Stimulated activated naive B cell treated with anti-CD40 and anti-IgM and Interleukin-4, amounts not matched to agents 10 μg/mL and 1 μg/mL and 100 μg/mL, for 72 hours (primary cell): Measurements from ENCODE around the gene UGT1A5.
"Not testable (repeated sequence)": the region's sequence is repeated elsewhere in the genome, so short reads cannot be mapped to it uniquely, and the experiment has no call there.

Experiments
- ATAC-seq, 2 donors: fragments of 150-1000 bp; cut with Tn5 transposase; replicated peaks; 2 replicates each; pipeline ENCODE4 v1.10.0; 2021; ENCODE audit warnings: moderate library complexity in 1 of 2
- DNase-seq: peaks from one replicate; pipeline ENCODE4 v3.0.0; 2021
- H3K27ac Mint-ChIP-seq: one replicate; pipeline ENCODE4 v1.8.0; 2022; ENCODE audit warnings: mild to moderate bottlenecking, mixed read lengths
- H3K27me3 Mint-ChIP-seq, 2 donors: one replicate each; pipeline ENCODE4 v1.8.0; 2022; ENCODE audit warnings: mixed read lengths in 2 of 2
- H3K36me3 Mint-ChIP-seq, 2 donors: one replicate each; pipeline ENCODE4 v1.8.0; 2022; ENCODE audit warnings: mixed read lengths in 2 of 2, mild to moderate bottlenecking in 1 of 2
- H3K4me1 Mint-ChIP-seq, 2 donors: one replicate each; pipeline ENCODE4 v1.8.0; 2022; ENCODE audit warnings: mixed read lengths in 2 of 2, mild to moderate bottlenecking in 1 of 2
- H3K4me3 Mint-ChIP-seq, 2 donors: one replicate each; pipeline ENCODE4 v1.8.0; 2022; ENCODE audit warnings: mild to moderate bottlenecking in 2 of 2, mixed read lengths in 2 of 2, moderate library complexity in 1 of 2
- H3K9me3 Mint-ChIP-seq, 2 donors: one replicate each; pipeline ENCODE4 v1.8.0; 2022; ENCODE audit warnings: mixed read lengths in 2 of 2, mild to moderate bottlenecking in 1 of 2

UGT1A5 gene

DNA sequence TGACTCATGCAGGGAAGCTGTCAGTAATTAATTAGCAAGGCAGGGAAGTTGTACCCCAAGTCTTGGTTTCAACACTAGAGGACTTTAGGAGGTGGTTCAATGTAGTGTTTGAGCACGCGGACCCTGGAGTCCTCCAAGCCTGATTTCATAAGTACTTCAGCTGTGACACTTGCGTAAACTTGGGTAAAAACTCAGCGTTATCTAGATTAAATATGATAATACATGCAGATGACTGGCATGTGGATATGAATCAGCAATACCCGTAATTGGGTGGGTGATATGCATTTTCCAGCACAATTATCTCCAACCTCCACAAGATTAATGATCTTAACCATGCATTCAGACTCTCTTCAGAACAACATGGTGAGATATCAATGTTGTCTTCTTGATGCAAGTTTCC, 25.8 kb upstream of the UGT1A5 start:
- Mint-ChIP-seq H3K4me1 (peaks cover 7 to 9% of the 10 kb centered on the region in 2 donors), H3K27me3 (peaks cover 4 to 5% of the 10 kb centered on the region in 2 donors), H3K4me3 (no peak overlapping the region), H3K36me3 (peaks cover 0 to 3% of the 10 kb centered on the region in 2 donors), H3K27ac (no peak overlapping the region), H3K9me3 (no peaks in the 10 kb centered on the region)
- ATAC-seq (no peak), DNase-seq (no peak)

DNA sequence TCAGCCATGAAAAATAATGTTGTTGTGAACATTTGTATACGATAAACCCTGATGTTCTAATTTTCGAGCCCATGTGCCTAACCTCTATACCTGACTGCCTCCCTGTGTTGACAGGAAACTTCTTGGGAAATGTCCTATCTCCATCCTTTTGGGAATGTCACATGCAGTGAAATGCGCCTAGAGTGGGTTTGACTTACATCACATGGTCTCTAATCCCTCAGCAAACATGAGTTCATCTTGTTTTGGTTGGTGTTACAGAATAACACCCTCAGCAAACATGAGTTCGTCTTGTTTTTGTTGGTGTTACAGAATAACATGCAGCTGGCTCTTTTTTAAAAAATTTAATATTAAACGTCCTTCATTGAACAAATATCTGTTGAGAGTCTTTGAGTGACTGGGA, 24.4 kb upstream of the UGT1A5 start:
- Mint-ChIP-seq H3K4me3 (no peak overlapping the region), H3K27me3 (peaks cover 4 to 5% of the 10 kb centered on the region in 2 donors)

DNA sequence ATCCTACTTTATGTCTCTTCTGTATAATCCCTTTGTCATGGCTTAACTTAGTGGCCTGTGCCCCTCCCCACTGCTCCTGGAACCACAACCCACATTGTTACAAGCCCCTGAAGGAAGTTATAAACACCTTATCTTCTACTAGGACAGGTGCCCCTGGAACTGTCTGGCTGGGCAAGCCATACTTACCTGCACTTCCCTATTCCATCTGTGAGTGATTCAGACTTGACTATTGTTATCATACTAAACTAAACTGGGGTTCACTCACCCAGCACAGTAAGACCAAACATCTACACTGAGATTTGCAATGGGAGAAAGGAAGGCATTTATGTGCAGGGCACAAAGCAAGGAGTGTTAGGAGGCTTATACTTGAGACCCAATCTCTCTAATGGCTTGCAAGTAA, 23.7 kb upstream of the UGT1A5 start:
- peaks cover 4 to 11% of the 10 kb centered on the region in 2 donors for H3K27me3 Mint-ChIP-seq
- no peak overlapping the region for H3K27ac Mint-ChIP-seq
- DNase-seq: no peak
- H3K4me1 Mint-ChIP-seq: peaks cover 5 to 7% of the 10 kb centered on the region in 2 donors
- peaks cover 0 to 3% of the 10 kb centered on the region in 2 donors for H3K36me3 Mint-ChIP-seq
- H3K9me3 Mint-ChIP-seq: no peaks in the 10 kb centered on the region
- H3K4me3 Mint-ChIP-seq: no peak overlapping the region
- peak; percentile 56 to 58 for ATAC-seq

More for the DNA sequence above, 24.4 kb upstream of the UGT1A5 start:
- Mint-ChIP-seq H3K36me3 (peaks cover 0 to 3% of the 10 kb centered on the region in 2 donors), H3K9me3 (no peaks in the 10 kb centered on the region), H3K4me1 (peaks cover 5 to 7% of the 10 kb centered on the region in 2 donors), H3K27ac (no peak overlapping the region)
- ATAC-seq: no peak
- DNase-seq: no peak

DNA sequence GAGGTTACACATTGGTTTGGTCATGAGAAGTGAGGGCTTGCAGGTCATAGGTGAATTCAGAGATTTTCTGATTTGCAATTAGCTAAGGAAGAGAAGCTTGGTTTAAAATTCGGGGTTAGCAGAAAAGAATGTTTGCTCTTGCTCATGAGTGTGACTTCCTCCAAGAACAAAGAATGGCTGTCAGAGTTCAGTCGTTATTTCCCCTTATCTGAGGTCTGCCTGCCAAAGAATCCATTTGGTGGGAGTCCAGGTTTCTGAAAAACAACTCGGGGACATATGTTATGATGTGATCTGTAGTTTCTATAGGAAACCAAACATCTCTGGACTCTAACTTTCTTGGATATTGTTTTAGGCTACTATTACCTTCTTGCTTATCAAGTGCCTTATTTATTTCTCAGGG, 23.2 kb upstream of the UGT1A5 start:
- H3K4me3 Mint-ChIP-seq: no peak overlapping the region
- peaks cover 5 to 7% of the 10 kb centered on the region in 2 donors for H3K4me1 Mint-ChIP-seq
- peaks cover 0 to 3% of the 10 kb centered on the region in 2 donors for H3K36me3 Mint-ChIP-seq
- DNase-seq: no peak
- ATAC-seq: no peak
- H3K27ac Mint-ChIP-seq: no peak overlapping the region
- H3K9me3 Mint-ChIP-seq: no peaks in the 10 kb centered on the region
- H3K27me3 Mint-ChIP-seq: peaks cover 4 to 11% of the 10 kb centered on the region in 2 donors

DNA sequence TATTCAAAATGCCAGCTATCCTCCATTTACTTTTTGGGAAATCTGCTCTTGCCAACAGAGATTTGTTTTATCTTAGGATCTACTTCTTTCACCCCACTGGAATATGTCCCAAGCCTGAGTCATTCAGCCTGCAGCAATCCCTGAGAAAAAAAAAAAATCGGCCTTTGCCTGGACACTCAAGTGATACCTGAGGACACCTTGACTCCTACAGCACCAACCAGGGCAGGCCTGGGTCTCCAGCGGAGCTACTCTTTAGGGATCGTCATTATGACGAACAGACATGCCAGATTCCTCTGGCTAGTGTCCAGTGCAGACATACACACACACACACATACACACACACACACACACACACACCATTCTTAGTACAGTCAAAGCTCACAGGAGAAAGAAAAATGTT, 22.3 kb upstream of the UGT1A5 start:
- no peaks in the 10 kb centered on the region for H3K9me3 Mint-ChIP-seq
- H3K4me1 Mint-ChIP-seq: peaks cover 5 to 7% of the 10 kb centered on the region in 2 donors
- peaks cover 4 to 11% of the 10 kb centered on the region in 2 donors for H3K27me3 Mint-ChIP-seq
- peaks cover 0 to 3% of the 10 kb centered on the region in 2 donors for H3K36me3 Mint-ChIP-seq
- no peak overlapping the region for H3K27ac Mint-ChIP-seq
- H3K4me3 Mint-ChIP-seq: no peak overlapping the region
- ATAC-seq: no peak
- no peak for DNase-seq

DNA sequence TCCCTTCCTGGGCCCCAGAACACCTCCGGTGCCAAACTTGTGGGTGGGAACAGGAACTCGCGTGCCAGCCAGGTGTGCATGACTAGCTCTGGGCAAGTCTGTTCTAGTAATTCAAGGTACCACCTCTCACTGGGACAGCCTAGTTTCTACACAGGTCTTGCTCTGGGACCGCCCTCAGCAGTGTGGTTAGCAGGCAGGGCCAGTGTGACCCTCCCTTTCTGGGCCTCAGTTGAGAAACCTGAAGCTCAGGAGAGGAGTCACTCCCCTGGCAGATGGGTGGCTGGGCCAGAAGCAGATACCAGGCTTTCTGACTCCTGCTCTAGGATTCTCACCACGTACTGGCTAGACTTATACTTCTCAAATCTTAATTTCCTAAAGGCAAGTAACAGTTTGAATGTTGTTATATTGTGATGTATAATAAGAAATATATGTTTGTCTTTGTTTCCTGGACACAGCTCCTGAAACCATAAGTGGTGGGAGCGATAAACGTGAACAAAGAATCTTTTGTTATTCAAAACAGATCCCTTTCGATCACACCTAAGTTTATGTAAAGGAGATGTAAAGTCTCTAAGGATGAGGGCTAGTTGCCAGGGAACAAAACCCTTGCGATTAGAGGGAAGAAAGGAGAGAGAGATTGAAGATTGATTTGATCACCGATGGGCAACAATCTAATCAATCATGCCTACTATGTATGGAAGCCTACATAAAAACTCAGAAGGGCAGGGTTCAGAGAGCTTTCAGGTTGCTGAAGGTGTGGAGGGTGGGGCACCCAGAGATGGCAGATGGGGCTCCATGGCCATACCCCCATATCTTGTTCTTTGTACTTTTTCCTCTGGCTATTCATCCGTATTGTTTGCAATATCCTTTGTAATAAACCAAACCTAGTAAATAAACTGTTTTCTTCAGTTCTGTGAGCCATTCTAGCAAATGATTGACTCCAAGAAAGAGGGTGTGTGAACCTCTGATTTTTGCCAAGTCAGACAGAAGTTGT, 21.0 kb upstream of the UGT1A5 start:
- H3K36me3 Mint-ChIP-seq: peaks cover 0 to 2% of the 10 kb centered on the region in 2 donors

DNA sequence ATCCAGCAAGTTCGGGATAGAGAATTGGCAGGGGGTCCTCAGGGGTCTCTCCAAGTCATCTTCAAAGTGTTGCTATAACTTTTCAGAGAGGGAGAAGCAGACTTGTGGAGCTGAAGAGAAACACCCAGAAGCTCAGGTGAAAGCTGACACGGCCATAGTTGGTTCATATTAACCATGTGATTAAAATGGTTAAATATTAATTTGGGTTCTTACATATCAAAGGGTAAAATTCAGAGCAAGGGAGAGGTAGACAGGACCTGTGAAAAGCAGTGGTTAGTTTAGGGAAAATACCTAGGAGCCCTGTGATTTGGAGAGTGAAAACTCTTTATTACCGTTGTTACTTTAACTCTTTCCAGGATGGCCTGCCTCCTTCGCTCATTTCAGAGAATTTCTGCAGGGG, 20.1 kb upstream of the UGT1A5 start, which contains the start of gene UGT1A6:
Gene UGT1A6 (plus strand): TSS at position 243 of the 400 bp plus-strand sequence. CDS start 115 bp downstream, at position 358.
- no peaks in the 10 kb centered on the region for H3K9me3 Mint-ChIP-seq
- H3K27me3 Mint-ChIP-seq: peaks cover 4 to 11% of the 10 kb centered on the region in 2 donors
- H3K36me3 Mint-ChIP-seq: peaks cover 0 to 2% of the 10 kb centered on the region in 2 donors
- peaks cover 7 to 12% of the 10 kb centered on the region in 2 donors for H3K4me1 Mint-ChIP-seq
- ATAC-seq (no peak), DNase-seq (no peak)
- no peak within 1 kb of the TSS for H3K4me3 Mint-ChIP-seq
- H3K27ac Mint-ChIP-seq: no peak within 1 kb of the TSS

More for the DNA sequence above, 21.0 kb upstream of the UGT1A5 start:
- no peak overlapping the region for H3K4me3 Mint-ChIP-seq
- no peaks in the 10 kb centered on the region for H3K9me3 Mint-ChIP-seq
- H3K4me1 Mint-ChIP-seq: peaks cover 7 to 12% of the 10 kb centered on the region in 2 donors
- no peak for DNase-seq
- no peak for ATAC-seq
- H3K27ac Mint-ChIP-seq: no peak overlapping the region
- H3K27me3 Mint-ChIP-seq: peaks cover 4 to 11% of the 10 kb centered on the region in 2 donors

DNA sequence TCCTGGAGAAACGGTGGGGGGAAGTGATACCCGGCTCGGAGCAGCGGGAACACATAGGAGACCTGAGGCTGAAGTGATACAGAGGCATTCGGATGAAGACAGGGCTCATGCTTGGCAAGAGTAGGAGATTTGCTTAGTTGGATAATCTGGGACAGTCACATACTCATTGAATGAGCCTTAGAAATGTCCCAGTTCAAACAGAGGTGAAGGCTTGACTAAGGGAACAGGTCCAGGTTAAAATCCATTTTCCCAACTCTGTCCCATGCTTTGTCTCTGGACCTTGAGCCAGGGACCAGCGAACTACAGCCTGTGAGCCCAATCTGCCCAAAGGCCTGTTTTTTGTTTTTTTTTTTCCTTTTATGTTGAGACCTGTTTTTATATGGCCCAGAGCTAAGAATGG, 18.7 kb upstream of the UGT1A5 start:
- peaks cover 6 to 10% of the 10 kb centered on the region in 2 donors for H3K4me1 Mint-ChIP-seq
- DNase-seq (no peak), ATAC-seq (no peak)
- H3K9me3 Mint-ChIP-seq: no peaks in the 10 kb centered on the region
- H3K36me3 Mint-ChIP-seq: no peaks in the 10 kb centered on the region
- no peak overlapping the region for H3K4me3 Mint-ChIP-seq
- peaks cover 3 to 6% of the 10 kb centered on the region in 2 donors for H3K27me3 Mint-ChIP-seq
- H3K27ac Mint-ChIP-seq: no peak overlapping the region

DNA sequence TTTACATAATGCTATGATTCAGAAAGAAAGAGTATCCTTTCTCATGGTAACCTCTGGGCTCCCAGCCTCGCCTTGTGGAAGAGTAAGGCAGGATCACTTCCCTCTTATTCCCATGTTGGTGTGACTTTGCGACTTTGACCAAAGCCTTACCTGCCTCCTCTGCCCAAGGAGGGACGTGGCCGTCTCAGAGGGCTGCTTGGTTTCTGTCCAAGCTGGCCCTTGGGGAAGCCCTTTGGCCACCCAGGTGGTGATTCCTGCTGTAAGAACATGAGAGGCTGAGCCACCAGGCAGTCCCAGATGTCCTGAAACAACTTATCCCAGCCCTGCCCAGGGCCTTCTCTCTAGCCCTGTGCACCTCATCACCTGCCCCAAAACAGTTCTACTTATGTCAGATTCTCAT, 14.0 kb upstream of the UGT1A5 start:
- no peak for DNase-seq
- H3K36me3 Mint-ChIP-seq: no peaks in the 10 kb centered on the region
- peaks cover 6 to 14% of the 10 kb centered on the region in 2 donors for H3K27me3 Mint-ChIP-seq
- H3K9me3 Mint-ChIP-seq: no peaks in the 10 kb centered on the region
- no peak overlapping the region for H3K4me3 Mint-ChIP-seq
- H3K27ac Mint-ChIP-seq: no peak overlapping the region
- ATAC-seq: no peak
- peaks cover 2 to 6% of the 10 kb centered on the region in 2 donors for H3K4me1 Mint-ChIP-seq

DNA sequence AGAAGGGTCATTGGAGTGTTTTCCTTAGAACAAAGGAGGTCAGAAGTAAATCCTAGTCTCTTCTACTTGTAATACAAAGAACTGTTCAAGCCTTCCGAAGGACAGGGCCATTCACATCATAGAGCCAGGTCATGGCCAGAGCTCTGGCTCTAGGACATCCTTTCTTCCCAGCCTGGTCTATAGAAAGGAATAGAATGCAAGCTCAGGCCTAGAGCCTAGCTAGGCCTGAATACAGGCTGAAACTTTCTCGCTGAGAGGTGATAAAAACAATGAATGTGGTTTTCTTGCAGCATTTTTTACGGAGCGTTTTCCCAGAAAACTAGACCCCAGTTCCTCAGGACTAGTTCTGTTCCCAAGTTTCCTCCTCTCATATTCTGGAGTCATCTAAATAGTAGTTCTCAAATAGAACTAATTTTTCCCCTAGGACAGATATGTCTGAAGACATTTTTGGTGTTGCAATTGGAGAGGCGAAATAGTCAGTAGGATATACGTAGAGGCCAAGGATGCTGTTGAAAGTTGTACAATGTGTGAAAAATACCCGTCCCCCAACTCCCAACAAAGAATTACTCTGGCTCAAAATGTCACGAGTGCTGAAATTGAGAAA, 13.2 kb upstream of the UGT1A5 start:
- DNase-seq: no peak
- peaks cover 0 to 4% of the 10 kb centered on the region in 2 donors for H3K36me3 Mint-ChIP-seq
- peaks cover 2 to 6% of the 10 kb centered on the region in 2 donors for H3K4me1 Mint-ChIP-seq
- H3K27me3 Mint-ChIP-seq: peaks cover 10 to 11% of the 10 kb centered on the region in 2 donors
- H3K9me3 Mint-ChIP-seq: peaks cover 0 to 4% of the 10 kb centered on the region in 2 donors
- no peak overlapping the region for H3K4me3 Mint-ChIP-seq
- no peak for ATAC-seq
- no peak overlapping the region for H3K27ac Mint-ChIP-seq

DNA sequence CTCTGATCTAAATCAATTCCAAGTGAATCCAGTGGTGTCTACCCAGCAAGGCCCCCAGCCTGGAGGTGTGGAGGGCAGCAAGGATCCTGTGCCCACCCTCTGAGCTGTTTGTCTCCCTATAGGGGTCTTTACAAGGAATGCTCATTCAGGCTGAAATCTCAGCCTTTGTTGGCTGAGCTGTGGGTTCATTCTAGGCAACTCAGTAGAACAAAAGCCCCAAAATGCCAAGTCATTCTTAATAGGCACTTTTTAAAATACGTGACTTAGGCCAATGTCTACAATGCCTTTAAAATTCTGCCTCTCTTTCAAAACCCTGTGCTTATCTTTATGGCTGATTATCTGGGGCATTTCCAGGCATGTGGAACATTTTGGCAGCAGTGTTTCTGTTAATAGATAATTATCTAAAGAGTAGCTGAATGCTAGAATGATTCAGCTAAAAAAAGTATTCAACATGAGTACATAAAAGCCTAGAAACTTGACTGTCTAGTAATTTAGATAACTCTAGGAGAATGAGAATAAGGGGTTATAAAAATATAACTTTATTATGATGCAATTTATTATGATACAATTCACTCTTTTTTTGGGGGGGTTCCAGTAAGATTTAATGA, 12.6 kb upstream of the UGT1A5 start:
- Mint-ChIP-seq H3K4me1 (peaks cover 2 to 6% of the 10 kb centered on the region in 2 donors), H3K4me3 (no peak overlapping the region), H3K9me3 (peaks cover 0 to 4% of the 10 kb centered on the region in 2 donors), H3K27ac (no peak overlapping the region), H3K27me3 (peaks cover 10 to 16% of the 10 kb centered on the region in 2 donors), H3K36me3 (peaks cover 0 to 4% of the 10 kb centered on the region in 2 donors)
- DNase-seq (no peak), ATAC-seq (no peak)

DNA sequence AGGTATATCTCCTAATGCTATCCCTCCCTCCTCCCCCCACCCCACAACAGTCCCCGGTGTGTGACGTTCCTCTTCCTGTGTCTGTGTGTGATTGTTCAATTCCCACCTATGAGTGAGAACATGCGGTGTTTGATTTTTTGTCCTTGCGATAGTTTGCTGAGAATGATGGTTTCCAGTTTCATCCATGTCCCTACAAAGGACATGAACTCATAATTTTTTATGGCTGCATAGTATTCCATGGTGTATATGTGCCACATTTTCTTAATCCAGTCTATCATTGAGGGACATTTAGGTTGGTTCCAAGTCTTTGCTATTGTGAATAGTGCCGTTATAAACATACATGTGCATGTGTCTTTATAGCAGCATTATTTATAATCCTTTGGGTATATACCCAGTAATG, 11.9 kb upstream of the UGT1A5 start:
- not testable (repeated sequence) for H3K4me1 Mint-ChIP-seq, DNase-seq, ATAC-seq

DNA sequence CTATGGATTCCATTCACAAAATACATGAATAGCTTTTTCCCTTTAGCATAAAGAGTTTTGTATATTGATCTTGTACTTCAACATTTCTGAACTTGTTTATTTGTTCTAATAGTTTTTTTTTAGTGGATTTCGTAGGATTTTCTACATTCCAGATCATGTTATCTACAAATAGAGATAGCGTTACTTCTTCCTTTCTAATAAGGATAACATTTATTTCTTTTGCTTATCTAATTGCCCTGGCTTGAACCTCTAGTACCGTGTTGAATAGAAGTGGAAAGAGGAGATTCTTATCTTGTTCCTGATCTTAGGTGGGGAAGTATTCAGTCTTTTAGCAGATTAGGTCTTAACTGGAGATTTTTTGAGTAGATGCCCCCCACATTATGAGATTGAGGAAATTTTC, 10.5 kb upstream of the UGT1A5 start:
- Mint-ChIP-seq H3K9me3 (peaks cover 0 to 4% of the 10 kb centered on the region in 2 donors), H3K4me3 (no peak overlapping the region), H3K27me3 (peaks cover 12 to 19% of the 10 kb centered on the region in 2 donors), H3K4me1 (no peaks in the 10 kb centered on the region), H3K36me3 (peaks cover 0 to 4% of the 10 kb centered on the region in 2 donors), H3K27ac (no peak overlapping the region)
- no peak for ATAC-seq
- DNase-seq: no peak

More for the DNA sequence above, 11.9 kb upstream of the UGT1A5 start:
- H3K27ac Mint-ChIP-seq, H3K36me3 Mint-ChIP-seq, H3K4me3 Mint-ChIP-seq, H3K9me3 Mint-ChIP-seq: not testable (repeated sequence)
- H3K27me3 Mint-ChIP-seq: peaks cover 10 to 19% of the 10 kb centered on the region in 2 donors

DNA sequence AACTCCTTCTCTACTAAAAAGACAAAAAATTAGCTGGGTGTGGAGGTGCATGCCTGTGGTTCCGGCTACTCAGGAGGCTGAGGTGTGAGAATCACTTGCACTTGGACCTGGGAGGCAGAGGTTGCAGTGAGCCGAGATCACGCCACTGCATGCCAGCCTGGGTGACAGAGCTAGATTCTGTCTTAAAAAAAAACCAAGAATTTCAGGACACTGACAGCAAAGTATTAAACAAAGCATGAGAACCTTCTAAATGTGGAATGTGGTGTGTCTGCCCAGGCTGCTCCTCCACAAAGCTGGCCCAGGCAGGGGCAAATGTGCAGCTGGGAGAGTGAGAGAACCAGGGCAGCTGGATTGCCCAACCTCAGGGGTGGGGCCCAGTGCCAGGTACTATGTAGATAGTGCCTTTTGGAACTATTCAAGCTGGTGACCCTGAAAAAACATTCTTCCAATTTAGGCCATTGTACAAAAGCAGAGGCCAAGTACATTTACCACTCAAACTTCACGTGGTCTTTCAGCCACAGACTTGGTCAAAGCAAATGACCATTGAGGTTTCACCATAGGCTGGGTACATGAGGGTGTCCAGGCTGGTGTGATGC, 6.7 kb upstream of the UGT1A5 start:
- Mint-ChIP-seq H3K9me3 (peaks cover 0 to 4% of the 10 kb centered on the region in 2 donors), H3K4me3 (no peak overlapping the region), H3K4me1 (peaks cover 0 to 1% of the 10 kb centered on the region in 2 donors), H3K27ac (no peak overlapping the region), H3K36me3 (peaks cover 0 to 4% of the 10 kb centered on the region in 2 donors), H3K27me3 (peaks cover 14 to 20% of the 10 kb centered on the region in 2 donors)
- no peak for DNase-seq
- ATAC-seq: no peak
